Astrocyte (in vitro differentiated cells and primary cell): ENCODE measurements around the gene TSPEAR. TPM values are rescaled to one million over a fixed set of nuclear protein-coding genes. Genes with fewer than 3 reads are reported as not detected.

Source experiments
- DNase-seq: peaks from one replicate; pipeline ENCODE4 v3.0.0-alpha.2; 2010; ENCODE audit warnings: low read depth
- FAIRE-seq: peaks from 2 replicates; lab custom pipeline; 2011; peaks lifted over from hg19 to GRCh38; lab: Jason Lieb, UNC
- H2AFZ ChIP-seq: 2 replicates; pipeline ENCODE4 v1.6.0; 2012; ENCODE audit warnings: low read depth, low read length, inconsistent platforms
- H3K27ac ChIP-seq: 2 replicates; pipeline ENCODE4 v1.5.1; 2011; ENCODE audit warnings: low read depth, low read length, inconsistent platforms
- H3K27me3 ChIP-seq: 2 replicates; pipeline ENCODE4 v1.6.0; 2011; ENCODE audit warnings: low read length, inconsistent platforms; ENCODE audit not compliant: insufficient read depth
- H3K36me3 ChIP-seq: 2 replicates; pipeline ENCODE4 v1.5.1; 2011; ENCODE audit warnings: low read length, inconsistent platforms; ENCODE audit not compliant: insufficient read depth
- H3K4me1 ChIP-seq: 2 replicates; pipeline ENCODE4 v1.5.1; 2011; ENCODE audit warnings: low read length, inconsistent platforms; ENCODE audit not compliant: insufficient read depth
- H3K4me2 ChIP-seq: 2 replicates; pipeline ENCODE4 v1.6.0; 2012; ENCODE audit warnings: low read length, inconsistent platforms
- H3K4me3 ChIP-seq: 2 replicates; pipeline ENCODE4 v1.5.1; 2011; ENCODE audit warnings: low read depth, mild to moderate bottlenecking, low read length, inconsistent platforms; ENCODE audit not compliant: insufficient read depth
- H3K79me2 ChIP-seq: 2 replicates; pipeline ENCODE4 v1.6.0; 2012; ENCODE audit warnings: mild to moderate bottlenecking, low read length, inconsistent platforms; ENCODE audit not compliant: insufficient read depth
- H3K9ac ChIP-seq: 2 replicates; pipeline ENCODE4 v1.6.0; 2012; ENCODE audit warnings: mild to moderate bottlenecking, low read length, inconsistent platforms
- H3K9me3 ChIP-seq: 2 replicates; pipeline ENCODE4 v1.5.1; 2012; ENCODE audit warnings: low read depth, mild to moderate bottlenecking, low read length, inconsistent platforms; ENCODE audit not compliant: insufficient read depth
- H4K20me1 ChIP-seq: 2 replicates; pipeline ENCODE4 v1.6.0; 2012; ENCODE audit warnings: low read length, inconsistent platforms; ENCODE audit not compliant: insufficient read depth
- H3K27ac Mint-ChIP-seq: one replicate; pipeline ENCODE4 v1.8.0; 2021; ENCODE audit warnings: mild to moderate bottlenecking, mixed read lengths; ENCODE audit not compliant: unreplicated experiment
- H3K27me3 Mint-ChIP-seq: one replicate; pipeline ENCODE4 v1.8.0; 2021; ENCODE audit warnings: low read depth, mixed read lengths; ENCODE audit not compliant: unreplicated experiment
- H3K36me3 Mint-ChIP-seq: one replicate; pipeline ENCODE4 v1.8.0; 2021; ENCODE audit warnings: low read depth, mixed read lengths; ENCODE audit not compliant: unreplicated experiment
- H3K4me1 Mint-ChIP-seq: one replicate; pipeline ENCODE4 v1.8.0; 2021; ENCODE audit warnings: low read depth, mixed read lengths; ENCODE audit not compliant: unreplicated experiment
- H3K4me3 Mint-ChIP-seq: one replicate; pipeline ENCODE4 v1.8.0; 2021; ENCODE audit warnings: mild to moderate bottlenecking, moderate library complexity, mixed read lengths; ENCODE audit not compliant: unreplicated experiment
- H3K9me3 Mint-ChIP-seq: one replicate; pipeline ENCODE4 v1.8.0; 2021; ENCODE audit warnings: mild to moderate bottlenecking, mixed read lengths; ENCODE audit not compliant: unreplicated experiment
- CTCF ChIP-seq: IDR thresholded peaks from 2 replicates; pipeline ENCODE4 v1.5.1; 2011; ENCODE audit warnings: low read depth, mild to moderate bottlenecking, inconsistent platforms, low read length, moderate library complexity; ENCODE audit not compliant: insufficient read depth
- EZH2 ChIP-seq: IDR thresholded peaks from 2 replicates; pipeline ENCODE4 v1.6.1; 2012; ENCODE audit warnings: mild to moderate bottlenecking, low read length, inconsistent platforms; ENCODE audit not compliant: insufficient read depth
- total RNA-seq: library from RNA; stranded (reverse); gene quantifications from 2 replicates; pipeline ENCODE4 v1.2.1, GENCODE V29; 2021

The TSPEAR gene
- total RNA-seq, 1 donor from 2014 or later = not detected

DNA sequence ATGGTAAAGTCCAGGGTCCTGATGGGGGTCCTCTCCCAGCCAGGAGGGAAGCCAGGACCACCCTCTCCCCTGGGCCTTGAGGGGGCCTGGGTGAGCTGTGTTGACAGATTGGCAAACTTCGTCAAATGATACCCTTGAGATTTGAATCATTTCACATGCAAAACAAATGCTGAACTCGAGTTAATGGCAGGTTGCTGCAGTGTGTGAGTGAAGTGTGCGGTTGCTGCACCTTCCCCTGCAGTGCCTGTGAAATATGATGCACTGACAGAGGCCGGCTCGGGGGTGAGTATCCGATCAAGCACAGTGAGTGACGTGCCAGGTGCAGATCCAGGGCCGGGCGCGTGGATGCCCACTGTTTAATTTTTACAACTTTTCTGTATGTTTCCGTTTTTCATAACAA is 23.7 kb downstream of the TSPEAR start:
- no peaks in the 10 kb centered on the region for H3K36me3 ChIP-seq
- TF ChIP-seq CTCF = no peak
- no peak for TF ChIP-seq EZH2
- H3K4me2 ChIP-seq = no peak overlapping the region
- no peaks in the 10 kb centered on the region for H4K20me1 ChIP-seq
- H3K4me1 Mint-ChIP-seq = peaks cover 5% of the 10 kb centered on the region
- H3K36me3 Mint-ChIP-seq = peaks cover 8% of the 10 kb centered on the region
- H3K9me3 ChIP-seq = peaks cover under 1% of the 10 kb centered on the region
- peaks cover 12% of the 10 kb centered on the region for H3K27me3 ChIP-seq
- no peak overlapping the region for H2AFZ ChIP-seq
- FAIRE-seq = no peak
- H3K4me3 Mint-ChIP-seq = no peak overlapping the region
- H3K27me3 Mint-ChIP-seq = peaks cover 64% of the 10 kb centered on the region
- no peak overlapping the region for H3K27ac ChIP-seq
- H3K27ac Mint-ChIP-seq = no peak overlapping the region
- DNase-seq = no peak
- H3K79me2 ChIP-seq = no peaks in the 10 kb centered on the region
- no peaks in the 10 kb centered on the region for H3K4me1 ChIP-seq
- H3K4me3 ChIP-seq = no peak overlapping the region
- no peak overlapping the region for H3K9ac ChIP-seq
- H3K9me3 Mint-ChIP-seq = peaks cover 6% of the 10 kb centered on the region

GRCh38 chr21:44686843-44687561 is 24.4 kb downstream of the TSPEAR start:
- no peak overlapping the region for H3K27ac Mint-ChIP-seq

More at GRCh38 chr21:44686843-44687561, 24.4 kb downstream of the TSPEAR start:
- Histone ChIP-seq H3K4me3 (no peak overlapping the region), H3K9ac (no peak overlapping the region), H3K79me2 (no peaks in the 10 kb centered on the region), H4K20me1 (no peaks in the 10 kb centered on the region), H3K4me1 (no peaks in the 10 kb centered on the region), H3K9me3 (no peaks in the 10 kb centered on the region), H3K36me3 (no peaks in the 10 kb centered on the region), H3K27ac (no peak overlapping the region), H3K4me2 (no peak overlapping the region), H3K27me3 (peaks cover 12% of the 10 kb centered on the region), H2AFZ (no peak overlapping the region)
- Mint-ChIP-seq H3K9me3 (peaks cover 6% of the 10 kb centered on the region), H3K27me3 (peaks cover 70% of the 10 kb centered on the region), H3K4me1 (peaks cover 5% of the 10 kb centered on the region), H3K36me3 (peaks cover 8% of the 10 kb centered on the region), H3K4me3 (no peak overlapping the region)
- DNase-seq (no peak), FAIRE-seq (no peak)
- no peak for TF ChIP-seq CTCF
- TF ChIP-seq EZH2 = no peak
